MM.1S (cell line): ENCODE results near the gene PPP1R9A.

ENCODE experiments used
- DNase-seq: peaks from one replicate; pipeline ENCODE4 v3.0.0-alpha.2; 2015
- H2AFZ ChIP-seq: fragments of 300-600 bp; sonication (generic); 2 replicates; pipeline ENCODE4 v1.6.0; 2016; ENCODE audit warnings: antibody characterized with exemption, low read length
- H3F3A ChIP-seq: fragments of 300-600 bp; sonication (generic); 2 replicates; pipeline ENCODE4 v1.6.1; 2016; ENCODE audit warnings: mild to moderate bottlenecking, antibody characterized with exemption, low read length, moderate library complexity, mixed read lengths; ENCODE audit not compliant: insufficient read depth
- H3K27ac ChIP-seq: fragments of 300-600 bp; sonication (generic); 2 replicates; pipeline ENCODE4 v1.5.1; 2016; ENCODE audit warnings: mild to moderate bottlenecking, low read length
- H3K27me3 ChIP-seq: fragments of 300-600 bp; sonication (generic); replicated peaks from 2 replicates; pipeline ENCODE4 v1.6.0; 2016; ENCODE audit warnings: low read length; ENCODE audit not compliant: insufficient read depth
- H3K36me3 ChIP-seq: fragments of 300-600 bp; sonication (generic); replicated peaks from 2 replicates; pipeline ENCODE4 v1.6.1; 2016; ENCODE audit warnings: mild to moderate bottlenecking, low read length, mixed read lengths; ENCODE audit not compliant: insufficient read depth
- H3K4me1 ChIP-seq: fragments of 300-600 bp; sonication (generic); 2 replicates; pipeline ENCODE4 v1.6.1; 2016; ENCODE audit warnings: low read length, mixed read lengths
- H3K4me2 ChIP-seq: fragments of 300-600 bp; sonication (generic); 2 replicates; pipeline ENCODE4 v1.6.0; 2016; ENCODE audit warnings: low read depth, low read length
- H3K4me3 ChIP-seq: fragments of 300-600 bp; sonication (generic); 2 replicates; pipeline ENCODE4 v1.5.1; 2016; ENCODE audit warnings: low read length, mixed read lengths
- H3K79me2 ChIP-seq: fragments of 300-600 bp; sonication (generic); 2 replicates; pipeline ENCODE4 v1.6.1; 2016; ENCODE audit warnings: mixed run types, low read length, mixed read lengths
- H3K9ac ChIP-seq: fragments of 300-600 bp; sonication (generic); 2 replicates; pipeline ENCODE4 v1.6.1; 2016; ENCODE audit warnings: low read length, mixed read lengths
- H3K9me2 ChIP-seq: fragments of 300-600 bp; sonication (generic); replicated peaks from 2 replicates; pipeline ENCODE4 v1.6.1; 2016; ENCODE audit warnings: mild to moderate bottlenecking, low read length, mixed read lengths; ENCODE audit not compliant: insufficient read depth
- H3K9me3 ChIP-seq: fragments of 300-600 bp; sonication (generic); replicated peaks from 2 replicates; pipeline ENCODE4 v1.6.1; 2016; ENCODE audit warnings: mild to moderate bottlenecking, low read length, mixed read lengths; ENCODE audit not compliant: insufficient read depth
- H4K20me1 ChIP-seq: fragments of 300-600 bp; sonication (generic); 2 replicates; pipeline ENCODE4 v1.6.1; 2016; ENCODE audit warnings: mild to moderate bottlenecking, low read length, moderate library complexity, mixed read lengths; ENCODE audit not compliant: insufficient read depth
- EZH2 ChIP-seq: fragments of 300-600 bp; sonication (generic); optimal IDR thresholded peaks from 2 replicates; pipeline ENCODE3; 2017; ENCODE audit warnings: low read depth, mild to moderate bottlenecking, antibody characterized with exemption, low read length, mixed read lengths
- EZH2phosphoT487 ChIP-seq: fragments of 300-600 bp; sonication (generic); IDR thresholded peaks from 2 replicates; pipeline ENCODE4 v1.6.1; 2018; ENCODE audit warnings: antibody characterized with exemption, low read length
- TF ChIP-seq, protein P1 (sequence below): fragments of 300-600 bp; sonication (generic); IDR thresholded peaks from 2 replicates; pipeline ENCODE4 v1.5.1; 2016; ENCODE audit warnings: antibody characterized with exemption, low read length, mixed read lengths

The PPP1R9A gene

DNA sequence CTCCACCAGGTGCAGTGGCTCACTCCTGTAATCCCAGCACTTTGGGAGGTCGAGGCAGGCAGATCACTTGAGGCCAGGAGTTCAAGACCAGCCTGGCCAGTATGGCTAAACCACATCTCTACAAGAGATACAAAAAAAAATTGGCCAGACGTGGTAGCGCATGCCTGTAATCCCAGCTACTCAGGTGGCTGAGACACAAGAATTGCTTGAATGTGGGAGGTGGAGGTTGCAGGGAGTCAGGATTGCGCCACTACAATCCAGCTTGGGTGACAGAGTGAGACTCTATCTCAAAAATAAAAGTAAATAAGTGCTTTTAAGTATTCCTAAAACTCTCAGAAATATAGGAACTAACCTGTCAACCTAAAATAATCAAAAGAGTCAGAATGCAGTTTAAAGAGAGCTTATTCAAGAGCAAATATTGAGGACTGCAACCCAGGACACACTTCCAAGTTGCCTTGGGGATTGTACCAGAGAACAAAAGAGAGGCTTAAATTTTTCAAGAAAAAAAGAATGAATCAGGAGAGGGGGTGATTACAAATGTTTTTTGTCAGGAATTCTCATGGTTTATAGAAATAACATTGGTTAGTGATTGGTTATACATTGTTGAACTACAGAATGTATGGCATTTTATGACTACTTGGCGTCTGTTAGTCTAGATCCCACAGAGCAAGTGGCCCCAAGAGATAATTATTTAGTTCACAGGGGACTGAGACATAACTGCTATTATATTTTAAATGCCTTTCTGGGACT is 33.2 kb upstream of the PPP1R9A start:
- no peaks in the 10 kb centered on the region for H3K9me3 ChIP-seq
- no peak overlapping the region for H3K4me3 ChIP-seq
- no peaks in the 10 kb centered on the region for H4K20me1 ChIP-seq
- H3K9ac ChIP-seq: no peak overlapping the region
- no peak overlapping the region for H3K27ac ChIP-seq
- TF ChIP-seq, protein P1, sequence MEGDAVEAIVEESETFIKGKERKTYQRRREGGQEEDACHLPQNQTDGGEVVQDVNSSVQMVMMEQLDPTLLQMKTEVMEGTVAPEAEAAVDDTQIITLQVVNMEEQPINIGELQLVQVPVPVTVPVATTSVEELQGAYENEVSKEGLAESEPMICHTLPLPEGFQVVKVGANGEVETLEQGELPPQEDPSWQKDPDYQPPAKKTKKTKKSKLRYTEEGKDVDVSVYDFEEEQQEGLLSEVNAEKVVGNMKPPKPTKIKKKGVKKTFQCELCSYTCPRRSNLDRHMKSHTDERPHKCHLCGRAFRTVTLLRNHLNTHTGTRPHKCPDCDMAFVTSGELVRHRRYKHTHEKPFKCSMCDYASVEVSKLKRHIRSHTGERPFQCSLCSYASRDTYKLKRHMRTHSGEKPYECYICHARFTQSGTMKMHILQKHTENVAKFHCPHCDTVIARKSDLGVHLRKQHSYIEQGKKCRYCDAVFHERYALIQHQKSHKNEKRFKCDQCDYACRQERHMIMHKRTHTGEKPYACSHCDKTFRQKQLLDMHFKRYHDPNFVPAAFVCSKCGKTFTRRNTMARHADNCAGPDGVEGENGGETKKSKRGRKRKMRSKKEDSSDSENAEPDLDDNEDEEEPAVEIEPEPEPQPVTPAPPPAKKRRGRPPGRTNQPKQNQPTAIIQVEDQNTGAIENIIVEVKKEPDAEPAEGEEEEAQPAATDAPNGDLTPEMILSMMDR: no peak
- TF ChIP-seq EZH2 (no peak), EZH2phosphoT487 (no peak)
- H3K4me2 ChIP-seq: no peak overlapping the region
- no peaks in the 10 kb centered on the region for H3K27me3 ChIP-seq
- no peak overlapping the region for H2AFZ ChIP-seq
- no peaks in the 10 kb centered on the region for H3K79me2 ChIP-seq
- no peaks in the 10 kb centered on the region for H3K36me3 ChIP-seq
- H3F3A ChIP-seq: no peaks in the 10 kb centered on the region
- H3K4me1 ChIP-seq: no peaks in the 10 kb centered on the region
- no peak for DNase-seq
- H3K9me2 ChIP-seq: no peaks in the 10 kb centered on the region

DNA sequence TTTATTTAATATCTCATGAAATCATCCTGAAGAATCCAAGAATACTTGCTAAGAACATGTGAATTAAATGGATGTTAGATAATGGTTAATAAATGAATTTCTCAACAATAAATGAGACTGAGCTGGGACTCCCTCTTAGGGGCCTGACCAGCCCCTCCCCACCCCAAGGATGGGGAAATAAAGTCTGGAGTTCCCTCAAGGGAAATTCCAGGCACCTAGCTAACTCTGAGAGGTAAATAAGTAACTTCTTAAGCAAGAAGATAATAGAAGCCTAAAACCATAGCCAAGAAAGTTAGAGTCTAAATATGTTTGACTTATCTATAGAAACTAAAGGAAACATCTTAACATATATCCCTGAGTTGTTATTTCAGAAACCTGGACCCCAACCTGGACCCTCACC is 32.2 kb upstream of the PPP1R9A start:
- H3K9ac ChIP-seq: no peak overlapping the region
- no peaks in the 10 kb centered on the region for H3F3A ChIP-seq
- no peak overlapping the region for H3K4me2 ChIP-seq
- H4K20me1 ChIP-seq: no peaks in the 10 kb centered on the region
- no peak overlapping the region for H2AFZ ChIP-seq
- no peaks in the 10 kb centered on the region for H3K79me2 ChIP-seq
- no peak for TF ChIP-seq EZH2
- TF ChIP-seq, protein P1: no peak
- TF ChIP-seq EZH2phosphoT487: no peak
- no peak for DNase-seq
- no peaks in the 10 kb centered on the region for H3K9me2 ChIP-seq
- H3K36me3 ChIP-seq: no peaks in the 10 kb centered on the region
- H3K4me3 ChIP-seq: no peak overlapping the region
- H3K27ac ChIP-seq: no peak overlapping the region
- no peaks in the 10 kb centered on the region for H3K9me3 ChIP-seq
- H3K27me3 ChIP-seq: no peaks in the 10 kb centered on the region
- no peaks in the 10 kb centered on the region for H3K4me1 ChIP-seq

DNA sequence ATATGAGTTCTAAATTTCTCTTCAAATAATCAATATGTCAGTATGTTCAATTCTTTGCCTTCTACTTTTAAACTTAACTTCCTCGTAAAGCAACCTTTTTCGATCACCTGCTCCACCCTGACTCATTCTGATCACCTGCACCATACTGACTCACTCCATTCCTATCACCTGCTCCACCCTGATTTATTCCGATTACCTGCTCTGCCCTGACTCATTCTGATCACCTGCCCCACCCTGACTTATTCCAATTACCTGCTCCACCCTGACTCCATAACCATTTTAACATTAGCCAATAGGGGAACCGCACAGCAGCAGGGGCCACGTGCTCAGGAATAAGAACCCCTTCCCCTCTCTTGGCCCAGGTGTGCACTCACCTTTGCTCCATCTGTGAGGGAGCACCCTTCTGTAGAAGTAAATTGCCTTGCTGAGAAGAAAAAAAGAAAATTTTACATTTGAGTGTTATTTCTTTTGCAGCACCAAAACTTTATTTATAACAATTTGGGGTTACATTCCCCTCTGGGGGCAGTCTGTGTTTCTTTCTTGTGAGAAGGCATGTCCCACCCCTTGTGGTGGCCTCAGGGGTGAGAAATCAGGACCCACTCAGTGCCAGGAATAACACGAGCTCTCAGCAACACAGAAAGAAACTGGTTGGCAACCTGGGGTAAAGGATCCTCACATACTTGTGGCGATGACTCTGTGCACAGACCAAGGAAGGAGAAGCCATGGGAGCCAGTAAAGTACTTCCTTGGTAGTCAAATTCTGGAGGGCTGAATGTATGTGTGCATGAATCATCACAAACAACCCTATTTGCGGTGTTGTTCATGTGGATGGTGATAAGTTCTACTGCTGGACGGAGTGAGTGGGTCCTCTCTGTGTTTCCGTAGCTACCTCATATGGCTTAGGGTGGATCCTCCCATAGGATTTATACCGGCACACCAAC is 29.4 kb upstream of the PPP1R9A start:
- DNase-seq: no peak
- Histone ChIP-seq H3K4me3 (no peak overlapping the region), H4K20me1 (no peaks in the 10 kb centered on the region), H3K36me3 (no peaks in the 10 kb centered on the region), H3K4me2 (no peak overlapping the region), H2AFZ (no peak overlapping the region), H3K79me2 (no peaks in the 10 kb centered on the region), H3K9ac (no peak overlapping the region), H3K27me3 (no peaks in the 10 kb centered on the region), H3K27ac (no peak overlapping the region), H3K9me3 (no peaks in the 10 kb centered on the region), H3F3A (no peaks in the 10 kb centered on the region), H3K4me1 (no peaks in the 10 kb centered on the region), H3K9me2 (no peaks in the 10 kb centered on the region)
- no peak for TF ChIP-seq EZH2
- no peak for TF ChIP-seq EZH2phosphoT487
- TF ChIP-seq, protein P1: no peak
